HG03469 (cell line): ENCODE measurements around the gene ATP9A.
"Not testable (repeated sequence)": the region's sequence is repeated elsewhere in the genome, so short reads cannot be mapped to it uniquely, and the experiment has no call there.

Experiments used
- ATAC-seq: cut with Tn5 transposase; IDR thresholded peaks from one replicate; pipeline ENCODE4 v1.9.1; 2021; ENCODE audit warnings: mild to moderate bottlenecking, moderate library complexity, moderate number of reproducible peaks; ENCODE audit not compliant: unreplicated experiment

ATP9A gene

GRCh38 chr20:51797357-51798025, 29.3 kb upstream of the ATP9A start:
- no peak for ATAC-seq

GRCh38 chr20:51796340-51796739, 28.1 kb upstream of the ATP9A start:
- no peak for ATAC-seq

GRCh38 chr20:51792960-51793359, 24.8 kb upstream of the ATP9A start:
- ATAC-seq: no peak

DNA sequence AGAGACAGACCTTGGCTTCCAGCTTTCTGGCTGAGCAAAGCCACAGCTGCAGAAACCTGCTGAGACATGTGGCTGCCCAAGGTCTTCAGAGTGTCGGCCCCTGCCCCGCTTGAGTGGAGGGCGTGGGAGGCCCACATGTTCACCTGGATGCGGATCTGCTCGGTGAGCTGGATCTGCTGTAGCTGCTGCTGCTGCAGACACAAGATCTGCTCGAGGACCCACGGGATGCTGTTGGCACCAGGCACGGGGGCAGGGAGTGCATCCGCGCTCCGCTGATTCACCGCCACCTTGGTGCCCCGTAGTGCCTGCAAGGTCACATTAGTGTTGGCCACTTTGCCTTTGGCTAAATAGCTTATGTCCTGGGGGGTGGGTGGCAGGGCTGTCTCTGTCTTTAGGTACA, 23.4 kb upstream of the ATP9A start:
- no peak for ATAC-seq

- ATAC-seq: no peak
Measured at GRCh38 chr20:51790256-51790655, 22.1 kb upstream of the ATP9A start.

GRCh38 chr20:51789434-51789833, 21.2 kb upstream of the ATP9A start:
- ATAC-seq: no peak

DNA sequence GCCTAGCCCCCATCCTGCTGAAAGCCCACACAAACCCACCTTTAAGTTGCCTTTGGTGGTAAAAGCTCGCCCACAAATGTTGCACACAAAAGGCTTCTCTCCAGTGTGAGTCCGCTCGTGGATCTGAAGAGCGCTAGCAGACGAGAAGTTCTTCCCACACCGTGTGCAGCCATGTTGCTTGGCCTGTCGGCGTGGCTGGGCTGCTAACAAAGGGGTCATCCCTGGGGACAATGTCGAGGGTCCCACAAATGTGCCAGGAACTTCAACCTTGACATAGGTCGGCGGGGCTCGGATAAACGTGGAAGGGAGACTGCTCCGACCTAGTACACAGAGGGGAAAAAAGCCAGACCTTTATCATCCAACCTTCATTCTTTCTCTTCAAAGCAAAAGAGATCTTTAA, 20.6 kb upstream of the ATP9A start:
- ATAC-seq: no peak

GRCh38 chr20:51784299-51784698, 16.1 kb upstream of the ATP9A start:
- no peak for ATAC-seq

- not testable (repeated sequence) for ATAC-seq
Measured at GRCh38 chr20:51778229-51778759, 10.1 kb upstream of the ATP9A start.

GRCh38 chr20:51775241-51775640, 7.1 kb upstream of the ATP9A start:
- no peak for ATAC-seq

GRCh38 chr20:51772236-51772635, 4.0 kb upstream of the ATP9A start:
- ATAC-seq: no peak

GRCh38 chr20:51769976-51770615, 1.9 kb upstream of the ATP9A start:
- ATAC-seq: no peak

- ATAC-seq: no peak
Measured at GRCh38 chr20:51768759-51769517, 748 bp upstream of the ATP9A start.

DNA sequence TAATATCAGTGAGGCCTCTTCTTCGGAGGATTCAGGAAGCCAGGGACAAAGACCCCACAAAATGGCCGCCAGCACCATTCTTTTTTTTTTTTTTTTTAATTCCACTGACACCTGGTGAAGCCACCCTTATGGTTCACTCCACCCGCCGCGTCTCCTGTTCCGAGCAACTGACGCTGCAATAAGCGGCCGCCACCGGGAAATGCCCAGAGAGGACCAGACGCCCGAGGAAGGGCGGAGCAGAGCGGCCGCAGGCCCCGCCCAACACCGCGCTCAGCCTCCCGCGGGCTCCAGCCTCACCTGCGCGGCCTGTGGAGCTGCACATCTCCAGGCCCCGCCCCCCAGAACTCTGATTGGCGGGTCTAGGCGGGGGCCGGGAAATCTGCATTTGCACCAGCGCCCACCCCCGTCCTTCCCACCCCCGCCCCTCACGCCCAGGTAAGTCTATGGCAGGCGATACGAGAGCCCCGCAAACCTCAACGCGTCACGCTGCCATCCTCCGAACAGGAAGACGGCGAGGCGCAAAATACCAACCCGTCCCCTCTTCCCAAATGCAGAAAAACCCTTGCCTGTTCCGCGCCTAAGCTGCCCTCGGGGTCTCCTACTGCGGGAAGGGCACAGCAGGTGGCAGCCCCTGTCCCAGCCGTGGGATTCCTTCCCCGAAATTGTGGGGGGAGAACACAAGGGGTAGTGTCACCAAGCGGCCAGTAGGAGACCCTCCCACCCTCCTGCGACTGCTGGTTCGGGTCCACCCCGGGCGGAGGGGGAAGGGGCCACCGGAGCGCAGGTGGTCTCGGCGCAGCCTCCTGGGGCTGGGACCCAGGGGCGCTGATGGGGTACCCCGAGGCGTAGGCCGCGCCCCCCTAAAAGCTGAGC, 960 bp downstream of the ATP9A start:
- ATAC-seq: no peak

DNA sequence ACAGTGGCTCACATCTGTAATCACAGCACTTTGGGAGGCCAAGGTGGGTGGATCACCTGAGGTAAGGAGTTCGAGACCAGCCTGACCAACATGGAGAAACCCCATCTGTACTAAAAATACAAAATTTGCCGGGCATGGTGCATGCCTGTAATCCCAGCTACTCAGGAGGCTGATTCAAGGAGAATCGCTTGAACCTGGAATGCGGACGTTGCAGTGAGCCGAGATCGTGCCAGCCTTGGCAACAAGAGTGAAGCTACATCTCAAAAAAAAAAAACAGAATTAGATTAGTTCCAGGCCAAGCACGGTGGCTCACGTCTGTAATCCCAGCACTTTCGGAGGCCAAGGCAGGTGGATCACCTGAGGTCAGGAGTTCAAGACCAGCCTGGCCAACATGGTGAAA, 2.8 kb downstream of the ATP9A start:
- not testable (repeated sequence) for ATAC-seq

GRCh38 chr20:51763965-51764602, 4.1 kb downstream of the ATP9A start:
- no peak for ATAC-seq

- ATAC-seq: no peak
Measured at GRCh38 chr20:51760905-51761546, 7.2 kb downstream of the ATP9A start.

- ATAC-seq: no peak
Measured at GRCh38 chr20:51759769-51760510, 8.2 kb downstream of the ATP9A start.

GRCh38 chr20:51758978-51759544, 9.1 kb downstream of the ATP9A start:
- no peak for ATAC-seq
